Endothelial cell of umbilical vein (primary cell): ENCODE data around the gene RNF5. TPM values are rescaled to one million over a fixed set of nuclear protein-coding genes. Genes with fewer than 3 reads are reported as not detected.

Experiments used
- BruUV-seq: library from RNA; stranded (reverse); fragments of 400-500 nt; replicated peaks from 2 replicates; lab custom pipeline; 2021; lab: Mats Ljungman, UMichigan
- CTCF ChIA-PET: fragments of 300-600, 350-600 bp; sonication (Branson Sonifier 250); formaldehyde crosslinking; loops from one replicate; lab custom pipeline; 2021; ENCODE audit warnings: antibody characterized with exemption, inconsistent platforms; lab: Charles Lee
- POLR2A ChIA-PET: fragments of 300-600, 350-600 bp; sonication (Branson Sonifier 250); formaldehyde crosslinking; loops from one replicate; lab custom pipeline; 2021; ENCODE audit warnings: antibody characterized with exemption, inconsistent platforms; lab: Charles Lee
- DNase-seq: peaks from one replicate; pipeline ENCODE4 v3.0.0-alpha.2; 2011; ENCODE audit warnings: low read depth, low spot score
- FAIRE-seq: peaks from 2 replicates; lab custom pipeline; 2011; peaks lifted over from hg19 to GRCh38; lab: Jason Lieb, UNC
- H2AFZ ChIP-seq: 2 replicates; pipeline ENCODE4 v1.6.0; 2012; ENCODE audit warnings: low read depth, low read length, control low read depth, inconsistent platforms
- H3K27ac ChIP-seq: 2 replicates; pipeline ENCODE4 v1.5.1; 2011; ENCODE audit warnings: low read depth, mild to moderate bottlenecking, control low read depth, low read length, moderate library complexity; ENCODE audit not compliant: insufficient read depth
- H3K27me3 ChIP-seq, 2 experiments: 2 replicates each; pipeline versions ENCODE4 v1.6.0 to v1.6.1; 2011; ENCODE audit warnings: low read length in 2 of 2, mixed read lengths in 1 of 2; ENCODE audit not compliant: control insufficient read depth in 2 of 2, insufficient read depth in 2 of 2
- H3K36me3 ChIP-seq, 2 experiments: 2 replicates in 1 of 2; 3 replicates in 1 of 2; pipeline ENCODE4 v1.5.1; 2011; ENCODE audit warnings: low read length in 2 of 2, mild to moderate bottlenecking in 1 of 2, moderate library complexity in 1 of 2; ENCODE audit not compliant: control insufficient read depth in 2 of 2, insufficient read depth in 2 of 2; ENCODE audit errors: extremely low read depth in 1 of 2
- H3K4me1 ChIP-seq: 3 replicates; pipeline ENCODE4 v1.5.1; 2011; ENCODE audit warnings: mild to moderate bottlenecking, low read length; ENCODE audit not compliant: control insufficient read depth, insufficient read depth; ENCODE audit errors: extremely low read depth
- H3K4me2 ChIP-seq: 2 replicates; pipeline ENCODE4 v1.6.1; 2011; ENCODE audit warnings: low read length, control low read depth, mixed read lengths; ENCODE audit not compliant: insufficient read depth
- H3K4me3 ChIP-seq, 3 experiments: fragments of 200-600 bp in 1 of 3; sonication (generic), shearing (Covaris generic) in 1 of 3; replicated peaks in 1 of 3; 2 replicates each; pipeline ENCODE4 v1.5.1; 2011 to 2016; ENCODE audit warnings: control low read depth in 3 of 3, low read length in 3 of 3, mild to moderate bottlenecking in 2 of 3, inconsistent platforms in 1 of 3, low read depth in 1 of 3, moderate library complexity in 1 of 3; ENCODE audit not compliant: insufficient read depth in 1 of 3
- H3K79me2 ChIP-seq: 2 replicates; pipeline ENCODE4 v1.6.0; 2012; ENCODE audit warnings: low read length, inconsistent platforms; ENCODE audit not compliant: control insufficient read depth, insufficient read depth
- H3K9ac ChIP-seq: replicated peaks from 2 replicates; pipeline ENCODE3; 2011; ENCODE audit warnings: low read length, control low read depth; ENCODE audit not compliant: insufficient read depth; ENCODE audit errors: extremely low read depth
- H3K9me1 ChIP-seq: replicated peaks from 3 replicates; pipeline ENCODE4 v1.6.0; 2011; ENCODE audit warnings: mild to moderate bottlenecking, low read length; ENCODE audit not compliant: control insufficient read depth, insufficient read depth; ENCODE audit errors: extremely low read depth
- H3K9me3 ChIP-seq: replicated peaks from 2 replicates; pipeline ENCODE4 v1.5.1; 2012; ENCODE audit warnings: low read length, inconsistent platforms; ENCODE audit not compliant: control insufficient read depth, insufficient read depth
- H4K20me1 ChIP-seq: replicated peaks from 2 replicates; pipeline ENCODE3; 2011; ENCODE audit warnings: mild to moderate bottlenecking, low read length; ENCODE audit not compliant: control insufficient read depth, insufficient read depth; ENCODE audit errors: extremely low read depth
- EZH2 ChIP-seq: IDR thresholded peaks from 2 replicates; pipeline ENCODE4 v1.6.1; 2012; ENCODE audit warnings: borderline replicate concordance, low read depth, mild to moderate bottlenecking, moderate library complexity, low read length, inconsistent platforms; ENCODE audit not compliant: severe bottlenecking
- FOS ChIP-seq: IDR thresholded peaks from 2 replicates; pipeline ENCODE4 v1.6.1; 2011; ENCODE audit warnings: mild to moderate bottlenecking, low read length, moderate library complexity, borderline replicate concordance; ENCODE audit not compliant: insufficient read depth
- GATA2 ChIP-seq: IDR thresholded peaks from 2 replicates; pipeline ENCODE4 v1.7.0; 2011; ENCODE audit warnings: low read depth, mild to moderate bottlenecking, moderate library complexity, mixed read lengths, low read length; ENCODE audit not compliant: insufficient read length, insufficient read depth
- MYC ChIP-seq: IDR thresholded peaks from one replicate; pipeline ENCODE4 v1.6.1; 2011; ENCODE audit warnings: mild to moderate bottlenecking, low read depth, low read length
- POLR2A ChIP-seq: IDR thresholded peaks from 2 replicates; pipeline ENCODE4 v1.6.1; 2012; ENCODE audit warnings: low read depth, mild to moderate bottlenecking, control low read depth, low read length
- POLR2AphosphoS5 ChIP-seq: IDR thresholded peaks from 2 replicates; pipeline ENCODE4 v1.6.1; 2012; ENCODE audit warnings: low read depth, mild to moderate bottlenecking, control low read depth, low read length, moderate library complexity; ENCODE audit not compliant: insufficient read depth
- dilution Hi-C: fragments of 300-500 bp; cut with MboI; formaldehyde crosslinking; loops from one replicate; pipeline ENCODE4 v1.15.0; 2019; ENCODE audit warnings: low sequenced_read_pairs; ENCODE audit not compliant: extremely low pct_ligation_motif_present
- intact Hi-C: fragments of 100-400 bp; cut with micrococcal nuclease; formaldehyde crosslinking; loops from one replicate; pipeline ENCODE4 v1.10.0; 2022
- polyA plus RNA-seq, 4 experiments: library from polyadenylated mRNA; depleted of rRNA in 3 of 4; stranded (reverse) in 3 of 4; unstranded in 1 of 4; fragments of >200 nt; gene quantifications; 2 replicates each; pipeline versions ENCODE4 v1.2.1 to v1.2.3, GENCODE V29; 2011 to 2012; ENCODE audit warnings: missing spikeins in 1 of 4
- total RNA-seq: library from RNA; stranded (reverse); gene quantifications from 2 replicates; pipeline ENCODE4 v1.2.3, GENCODE V29; 2021
- TF ChIP-seq, protein P1 (sequence below), 2 donors: IDR thresholded peaks; 1 replicate in 1 of 2; 2 replicates in 1 of 2; pipeline ENCODE4 v1.5.1; 2011; ENCODE audit warnings: low read length in 2 of 2, mild to moderate bottlenecking in 2 of 2, moderate library complexity in 2 of 2, control low read depth in 1 of 2, inconsistent platforms in 1 of 2, low read depth in 1 of 2; ENCODE audit not compliant: insufficient read depth in 1 of 2; ENCODE audit errors: extremely low read depth in 1 of 2
- TF ChIP-seq, protein P2 (sequence below): IDR thresholded peaks from 2 replicates; pipeline ENCODE4 v1.6.1; 2011; ENCODE audit not compliant: insufficient read depth, insufficient read length

RNF5 gene
- total and polyA plus RNA-seq, 2 donors (not counting 3 experiments of a cell fraction or from before 2014, with no cell fraction given) = 49.2 to 100 TPM

DNA sequence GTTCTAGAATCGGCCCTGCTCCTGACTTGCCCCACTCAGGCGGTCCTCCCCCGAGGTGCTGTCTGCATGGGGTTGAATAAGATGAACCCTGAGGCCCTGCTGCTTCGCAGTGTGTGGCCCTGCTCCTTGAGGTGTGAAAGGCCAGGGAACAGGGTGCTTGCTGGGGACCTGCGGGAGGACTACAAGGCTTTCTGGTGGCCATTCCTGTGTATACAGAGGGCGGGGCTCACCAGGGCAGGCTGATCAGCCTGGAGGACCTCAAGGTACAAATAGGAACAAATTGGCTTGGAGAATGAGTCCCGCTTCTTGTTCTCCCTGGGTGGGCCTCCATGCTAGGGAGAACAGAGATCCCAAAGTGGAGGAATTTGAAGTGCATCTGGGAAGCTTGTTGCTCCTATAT is 40.0 kb downstream of the RNF5 start:
- peaks cover 2% of the 10 kb centered on the region for H3K79me2 ChIP-seq
- ChIA-PET CTCF (interaction anchor here (0.6 kb wide), 1 partner anchor 49 kb away, joined by 3 read pairs; no protein-coding TSS in a partner anchor), POLR2A (no interaction called here)
- BruUV-seq = no TSS peak
- TF ChIP-seq, protein P1, sequence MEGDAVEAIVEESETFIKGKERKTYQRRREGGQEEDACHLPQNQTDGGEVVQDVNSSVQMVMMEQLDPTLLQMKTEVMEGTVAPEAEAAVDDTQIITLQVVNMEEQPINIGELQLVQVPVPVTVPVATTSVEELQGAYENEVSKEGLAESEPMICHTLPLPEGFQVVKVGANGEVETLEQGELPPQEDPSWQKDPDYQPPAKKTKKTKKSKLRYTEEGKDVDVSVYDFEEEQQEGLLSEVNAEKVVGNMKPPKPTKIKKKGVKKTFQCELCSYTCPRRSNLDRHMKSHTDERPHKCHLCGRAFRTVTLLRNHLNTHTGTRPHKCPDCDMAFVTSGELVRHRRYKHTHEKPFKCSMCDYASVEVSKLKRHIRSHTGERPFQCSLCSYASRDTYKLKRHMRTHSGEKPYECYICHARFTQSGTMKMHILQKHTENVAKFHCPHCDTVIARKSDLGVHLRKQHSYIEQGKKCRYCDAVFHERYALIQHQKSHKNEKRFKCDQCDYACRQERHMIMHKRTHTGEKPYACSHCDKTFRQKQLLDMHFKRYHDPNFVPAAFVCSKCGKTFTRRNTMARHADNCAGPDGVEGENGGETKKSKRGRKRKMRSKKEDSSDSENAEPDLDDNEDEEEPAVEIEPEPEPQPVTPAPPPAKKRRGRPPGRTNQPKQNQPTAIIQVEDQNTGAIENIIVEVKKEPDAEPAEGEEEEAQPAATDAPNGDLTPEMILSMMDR (IDR thresholded peaks at IDR 0.05; ENCODE audit: extremely low read depth in 1 of 2, insufficient read depth in 1 of 2, low read depth in 1 of 2, low read length in 2 of 2) = no peak
- TF ChIP-seq, protein P2, sequence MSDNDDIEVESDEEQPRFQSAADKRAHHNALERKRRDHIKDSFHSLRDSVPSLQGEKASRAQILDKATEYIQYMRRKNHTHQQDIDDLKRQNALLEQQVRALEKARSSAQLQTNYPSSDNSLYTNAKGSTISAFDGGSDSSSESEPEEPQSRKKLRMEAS = no peak
- TF ChIP-seq POLR2AphosphoS5 (no peak), GATA2 (no peak), POLR2A (no peak), FOS (no peak), EZH2 (no peak), MYC (no peak)
- no peak overlapping the region for H3K27ac ChIP-seq
- H3K9me3 ChIP-seq = no peaks in the 10 kb centered on the region
- dilution Hi-C loops (no loop called here), intact Hi-C loops (no loop called here)
- FAIRE-seq (no peak), DNase-seq (no peak)
- peaks cover 13 to 15% of the 10 kb centered on the region in 2 experiments for H3K36me3 ChIP-seq
- no peak overlapping the region for H3K4me2 ChIP-seq
- no peak overlapping the region for H3K4me3 ChIP-seq
- H2AFZ ChIP-seq = no peak overlapping the region
- peaks cover 11% of the 10 kb centered on the region for H3K4me1 ChIP-seq
- H4K20me1 ChIP-seq = no peaks in the 10 kb centered on the region
- no peak overlapping the region for H3K9ac ChIP-seq
- no peaks in the 10 kb centered on the region for H3K9me1 ChIP-seq
- no peaks in the 10 kb centered on the region for H3K27me3 ChIP-seq
